Liver (tissue), 3 donors: Measurements from ENCODE around the gene COX19.

Source experiments
- TAF1 ChIP-seq: conservative IDR thresholded peaks from 2 replicates; pipeline ENCODE4 v1.6.1; 2016; ENCODE audit warnings: antibody characterized with exemption, mild to moderate bottlenecking
- TF ChIP-seq, protein P1 (sequence below): fragments of 150-350 bp; IDR thresholded peaks from 2 replicates; pipeline ENCODE4 v1.5.1; 2017; ENCODE audit warnings: improper control_type of control experiment, low read depth, low read length; ENCODE audit not compliant: missing input control
- donor health status: healthy.
- donor health status: healthy.

DNA sequence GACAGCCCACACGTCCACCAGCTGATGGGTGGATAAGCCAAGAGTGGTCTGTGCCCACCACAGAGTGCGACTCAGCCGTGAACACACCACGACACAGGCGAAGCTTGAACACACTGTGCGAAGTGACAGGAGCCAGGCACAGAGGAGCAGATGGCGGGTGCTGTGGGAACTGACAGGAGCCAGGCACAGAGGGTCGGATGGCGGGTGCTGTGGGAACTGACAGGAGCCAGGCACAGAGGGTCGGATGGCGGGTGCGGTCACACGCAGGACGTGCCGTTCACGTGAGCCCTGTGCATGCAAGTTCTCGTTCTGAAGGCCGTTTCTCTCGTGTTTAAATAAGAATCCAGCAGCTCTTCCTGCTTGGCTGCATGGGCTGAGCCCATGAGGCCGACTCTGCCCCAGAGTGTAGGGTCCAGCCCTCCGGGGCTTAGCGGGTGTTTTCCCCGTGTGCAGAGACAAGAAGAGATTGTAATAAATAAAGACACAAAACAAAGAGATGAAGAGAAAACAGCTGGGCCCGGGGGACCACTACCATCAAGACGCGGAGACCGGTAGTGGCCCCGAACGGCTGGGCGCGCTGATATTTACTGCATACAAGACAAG, 15.0 kb downstream of the COX19 start:
- TF ChIP-seq, protein P1, sequence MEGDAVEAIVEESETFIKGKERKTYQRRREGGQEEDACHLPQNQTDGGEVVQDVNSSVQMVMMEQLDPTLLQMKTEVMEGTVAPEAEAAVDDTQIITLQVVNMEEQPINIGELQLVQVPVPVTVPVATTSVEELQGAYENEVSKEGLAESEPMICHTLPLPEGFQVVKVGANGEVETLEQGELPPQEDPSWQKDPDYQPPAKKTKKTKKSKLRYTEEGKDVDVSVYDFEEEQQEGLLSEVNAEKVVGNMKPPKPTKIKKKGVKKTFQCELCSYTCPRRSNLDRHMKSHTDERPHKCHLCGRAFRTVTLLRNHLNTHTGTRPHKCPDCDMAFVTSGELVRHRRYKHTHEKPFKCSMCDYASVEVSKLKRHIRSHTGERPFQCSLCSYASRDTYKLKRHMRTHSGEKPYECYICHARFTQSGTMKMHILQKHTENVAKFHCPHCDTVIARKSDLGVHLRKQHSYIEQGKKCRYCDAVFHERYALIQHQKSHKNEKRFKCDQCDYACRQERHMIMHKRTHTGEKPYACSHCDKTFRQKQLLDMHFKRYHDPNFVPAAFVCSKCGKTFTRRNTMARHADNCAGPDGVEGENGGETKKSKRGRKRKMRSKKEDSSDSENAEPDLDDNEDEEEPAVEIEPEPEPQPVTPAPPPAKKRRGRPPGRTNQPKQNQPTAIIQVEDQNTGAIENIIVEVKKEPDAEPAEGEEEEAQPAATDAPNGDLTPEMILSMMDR: no peak
- no peak for TF ChIP-seq TAF1
